ENCODE measurements around the gene CHST9. TPM values are rescaled to one million over a fixed set of nuclear protein-coding genes. Genes with fewer than 3 reads are reported as not detected.

Gene CHST9
- polyA plus RNA-seq, 2 of the 4 experiments (the other 2 are of a cell fraction) = 0.06 TPM; not detected in 1

- Histone ChIP-seq H3K4me1 (no peaks in the 10 kb centered on the region), H3K4me2 (no peak overlapping the region), H3K27ac (no peak overlapping the region), H3K9me3 (no peaks in the 10 kb centered on the region), H3K4me3 (no peak overlapping the region)
- TF ChIP-seq FOSB (CRISPR knock-in tag; IDR thresholded peaks at IDR 0.05) (no peak), PHF8 (IDR thresholded peaks at IDR 0.05; ENCODE audit: borderline replicate concordance, low read depth) (no peak), ZFP36 (IDR thresholded peaks at IDR 0.05; ENCODE audit: borderline replicate concordance, partially characterized antibody) (no peak), RNF2 (IDR thresholded peaks at IDR 0.05; ENCODE audit: borderline replicate concordance, low read depth) (no peak), JUNB (IDR thresholded peaks at IDR 0.05) (no peak), CEBPB (IDR thresholded peaks at IDR 0.05) (no peak), ZC3H11A (IDR thresholded peaks at IDR 0.05) (no peak), RAD21 (conservative IDR thresholded peaks at IDR 0.05 in 1 of 2, IDR thresholded peaks at IDR 0.05 in 1 of 2) (no peak), POLR2A (IDR thresholded peaks at IDR 0.05; ENCODE audit: low read length) (no peak), HOXB13 (CRISPR knock-in tag; IDR thresholded peaks at IDR 0.05; ENCODE audit: low read depth) (no peak), EHMT2 (IDR thresholded peaks at IDR 0.05; ENCODE audit: low read depth) (no peak), ELK1 (IDR thresholded peaks at IDR 0.05; ENCODE audit: low read depth, low read length) (no peak), HOXB5 (CRISPR knock-in tag; IDR thresholded peaks at IDR 0.05) (no peak), POLR2AphosphoS2 (conservative IDR thresholded peaks at IDR 0.05; ENCODE audit: low read length) (no peak), CHD4 (IDR thresholded peaks at IDR 0.05; ENCODE audit: borderline replicate concordance) (no peak), KDM5A (IDR thresholded peaks at IDR 0.05) (no peak)
- WGBS (ENCODE audit: missing lambda C conversion rate) = 56% methylated on average over 9 of the region's 9 CpGs
- DNase-seq (ENCODE audit: low read depth in 1 of 2, low spot score in 1 of 2) (no peak), FAIRE-seq (no peak), ATAC-seq (no peak)
- ChIA-PET POLR2A (no interaction called here), CTCF (no interaction called here)
Observed at GRCh38 chr18:27030421-27030820, 154.7 kb downstream of the CHST9 start.

GRCh38 chr18:27022477-27022876 is 162.6 kb downstream of the CHST9 start:
- WGBS (ENCODE audit: missing lambda C conversion rate) = 6% methylated on average over 3 of the region's 3 CpGs
- ChIA-PET POLR2A (no interaction called here), CTCF (no interaction called here)
- Histone ChIP-seq H3K4me1 (no peaks in the 10 kb centered on the region), H3K27ac (no peak overlapping the region), H3K9me3 (no peaks in the 10 kb centered on the region), H3K4me2 (no peak overlapping the region), H3K4me3 (no peak overlapping the region)
- no peak for TF ChIP-seq CBX2 (IDR thresholded peaks at IDR 0.05; ENCODE audit: borderline replicate concordance, low read depth)
- no peak for TF ChIP-seq RCOR1 (IDR thresholded peaks at IDR 0.05; ENCODE audit: low read depth, low read length)
- TF ChIP-seq USF2 (IDR thresholded peaks at IDR 0.05) = no peak
- TF ChIP-seq E2F6 (IDR thresholded peaks at IDR 0.05; ENCODE audit: borderline replicate concordance, low read depth) = no peak
- TF ChIP-seq NPAS2 (CRISPR knock-in tag; IDR thresholded peaks at IDR 0.05; ENCODE audit: borderline replicate concordance) = no peak
- TF ChIP-seq MAFK (IDR thresholded peaks at IDR 0.05; ENCODE audit: partially characterized antibody) = no peak
- DNase-seq (ENCODE audit: low read depth in 1 of 2, low spot score in 1 of 2) = no peak
- ATAC-seq = no peak
- no peak for FAIRE-seq

GRCh38 chr18:27017901-27018500 is 167.1 kb downstream of the CHST9 start:
- Histone ChIP-seq H3K4me3 (no peak overlapping the region), H3K9me3 (no peaks in the 10 kb centered on the region), H3K4me1 (peaks cover 4% of the 10 kb centered on the region; the same call in 1 of the 3 replicates), H3K4me2 (no peak overlapping the region), H3K27ac (no peak overlapping the region)
- POLR2A ChIA-PET = no interaction called here
- CTCF ChIA-PET = interaction anchor here (0.6 to 1.2 kb wide), 5 partner anchors 578 to 714 kb away, joined by 3 to 6 read pairs (median 3); no protein-coding TSS in a partner anchor
- DNase-seq (ENCODE audit: low read depth in 1 of 2, low spot score in 1 of 2) (peak; percentile 5 to 13), FAIRE-seq (peak; percentile 23), ATAC-seq (0 out of 6 replicates have a peak, but pooled peaks of 1 of the 2 experiments have one; percentile 49)
- TF ChIP-seq CTCF (IDR thresholded peaks at IDR 0.05) (peak; percentile 51), SMC3 (IDR thresholded peaks at IDR 0.05) (peak; percentile 50; the same call in 2 of the 3 replicates), RAD21 (conservative IDR thresholded peaks at IDR 0.05 in 1 of 2, IDR thresholded peaks at IDR 0.05 in 1 of 2) (peak; percentile 66 to 69), ATOH8 (CRISPR knock-in tag; IDR thresholded peaks at IDR 0.05; ENCODE audit: low read depth) (no peak), GATA3 (IDR thresholded peaks at IDR 0.05; ENCODE audit: borderline replicate concordance) (no peak), CBX8 (IDR thresholded peaks at IDR 0.05) (no peak), USF2 (IDR thresholded peaks at IDR 0.05) (no peak), KDM1A (IDR thresholded peaks at IDR 0.05; ENCODE audit: low read depth) (no peak)
- WGBS (ENCODE audit: missing lambda C conversion rate) = 40% methylated on average over 2 of the region's 2 CpGs

All from A549 (cell line).